GM19351 (cell line): Measurements from ENCODE around the gene SLC43A2.
"Not testable (repeated sequence)": the region's sequence is repeated elsewhere in the genome, so short reads cannot be mapped to it uniquely, and the experiment has no call there.

Source experiments
- ATAC-seq: cut with Tn5 transposase; IDR thresholded peaks from one replicate; pipeline ENCODE4 v1.9.1; 2021; ENCODE audit warnings: mild to moderate bottlenecking, moderate library complexity; ENCODE audit not compliant: unreplicated experiment

SLC43A2 gene

GRCh38 chr17:1546292-1546922 lies 82.2 kb downstream of the SLC43A2 start:
- ATAC-seq: no peak

- ATAC-seq: no peak
Observed at GRCh38 chr17:1545618-1546017, 83.0 kb downstream of the SLC43A2 start.

- ATAC-seq: no peak
Observed at GRCh38 chr17:1542316-1542715, 86.3 kb downstream of the SLC43A2 start.

- ATAC-seq: no peak
Observed at GRCh38 chr17:1541367-1541904, 87.2 kb downstream of the SLC43A2 start.

GRCh38 chr17:1539811-1540210 lies 88.8 kb downstream of the SLC43A2 start:
- no peak for ATAC-seq

- no peak for ATAC-seq
Observed at GRCh38 chr17:1535737-1536136, 92.9 kb downstream of the SLC43A2 start.

GRCh38 chr17:1533661-1534325 lies 94.8 kb downstream of the SLC43A2 start:
- no peak for ATAC-seq

GRCh38 chr17:1532836-1533602 lies 95.6 kb downstream of the SLC43A2 start:
- ATAC-seq: no peak

- no peak for ATAC-seq
Observed at GRCh38 chr17:1529863-1530262, 98.8 kb downstream of the SLC43A2 start.

- ATAC-seq: not testable (repeated sequence)
Observed at GRCh38 chr17:1526876-1527275, 101.8 kb downstream of the SLC43A2 start.

- ATAC-seq: no peak
Observed at GRCh38 chr17:1522626-1523025, 106.0 kb downstream of the SLC43A2 start.

GRCh38 chr17:1521086-1521640 lies 107.5 kb downstream of the SLC43A2 start:
- ATAC-seq: no peak

GRCh38 chr17:1519678-1520077 lies 109.0 kb downstream of the SLC43A2 start:
- no peak for ATAC-seq
